ENCODE results near the gene KEL.

KEL gene

GRCh38 chr7:142898377-142899170 is 63.6 kb downstream of the KEL start:
- no peak for DNase-seq (ENCODE audit: low read depth, low spot score)

GRCh38 chr7:142897691-142898090 is 64.5 kb downstream of the KEL start:
- no peak for DNase-seq (ENCODE audit: low read depth, low spot score)

GRCh38 chr7:142896741-142897379 is 65.3 kb downstream of the KEL start:
- no peak for DNase-seq (ENCODE audit: low read depth, low spot score)

GRCh38 chr7:142896151-142896550 is 66.0 kb downstream of the KEL start:
- no peak for DNase-seq (ENCODE audit: low read depth, low spot score)

GRCh38 chr7:142894985-142895593 is 67.1 kb downstream of the KEL start:
- no peak for DNase-seq (ENCODE audit: low read depth, low spot score)

- DNase-seq (ENCODE audit: low read depth, low spot score), result no peak
These were observed 67.8 kb downstream of the KEL start for GRCh38 chr7:142894112-142894984.

GRCh38 chr7:142892951-142893350 is 69.2 kb downstream of the KEL start:
- DNase-seq (ENCODE audit: low read depth, low spot score), result no peak

- no peak for DNase-seq (ENCODE audit: low read depth, low spot score)
These were observed 70.6 kb downstream of the KEL start for GRCh38 chr7:142891490-142892082.
